RKO (cell line): ENCODE data around the gene LMNB1.
"Not testable (repeated sequence)": the region's sequence is repeated elsewhere in the genome, so short reads cannot be mapped to it uniquely, and the experiment has no call there.

Experiments
- DNase-seq: peaks from one replicate; pipeline ENCODE4 v3.0.0-alpha.2; 2016; ENCODE audit warnings: low spot score

Gene LMNB1

GRCh38 chr5:126776499-126777256 lies at the start of gene LMNB1:
Gene LMNB1, plus strand, starts transcription at chr5:126777136. Its CDS starts 373 bp downstream, at chr5:126777509.
- DNase-seq: peak; percentile 95

- DNase-seq: no peak
Observed at GRCh38 chr5:126732716-126733115, 44.2 kb upstream of the LMNB1 start.

GRCh38 chr5:126734573-126734972 lies 42.4 kb upstream of the LMNB1 start:
- not testable (repeated sequence) for DNase-seq

GRCh38 chr5:126736141-126736540 lies 40.8 kb upstream of the LMNB1 start:
- DNase-seq: no peak

- DNase-seq: no peak
Observed at GRCh38 chr5:126741361-126741760, 35.6 kb upstream of the LMNB1 start.

GRCh38 chr5:126742425-126742824 lies 34.5 kb upstream of the LMNB1 start:
- DNase-seq: no peak

GRCh38 chr5:126744836-126745235 lies 32.1 kb upstream of the LMNB1 start:
- no peak for DNase-seq

GRCh38 chr5:126745259-126745992 lies 31.5 kb upstream of the LMNB1 start:
- no peak for DNase-seq

- DNase-seq: no peak
Observed at GRCh38 chr5:126746290-126746689, 30.6 kb upstream of the LMNB1 start.

GRCh38 chr5:126752081-126752785 lies 24.7 kb upstream of the LMNB1 start:
- no peak for DNase-seq

GRCh38 chr5:126753227-126753626 lies 23.7 kb upstream of the LMNB1 start:
- DNase-seq: no peak

GRCh38 chr5:126754609-126755008 lies 22.3 kb upstream of the LMNB1 start:
- DNase-seq: no peak

- DNase-seq: no peak
Observed at GRCh38 chr5:126755593-126755992, 21.3 kb upstream of the LMNB1 start.

- DNase-seq: no peak
Observed at GRCh38 chr5:126757713-126758357, 19.1 kb upstream of the LMNB1 start.

GRCh38 chr5:126763371-126763770 lies 13.6 kb upstream of the LMNB1 start:
- no peak for DNase-seq

GRCh38 chr5:126769703-126770102 lies 7.2 kb upstream of the LMNB1 start:
- DNase-seq: no peak

GRCh38 chr5:126773536-126773935 lies 3.4 kb upstream of the LMNB1 start:
- DNase-seq: not testable (repeated sequence)

- DNase-seq: not testable (repeated sequence)
Observed at GRCh38 chr5:126774595-126774994, 2.3 kb upstream of the LMNB1 start.

GRCh38 chr5:126777257-126777974 lies 480 bp downstream of the LMNB1 start:
- DNase-seq: peak; percentile 68

GRCh38 chr5:126777975-126778674 lies 1.2 kb downstream of the LMNB1 start:
- peak; percentile 96 for DNase-seq
